IMR-90 (cell line): Measurements from ENCODE around the gene GRAMD1B.

Source experiments
- CEBPB ChIP-seq: IDR thresholded peaks from 2 replicates; pipeline ENCODE4 v1.6.1; 2012; ENCODE audit warnings: low read depth, low read length, improper control_type of control experiment
- CHD1 ChIP-seq: IDR thresholded peaks from 2 replicates; pipeline ENCODE4 v1.6.1; 2012; ENCODE audit warnings: low read depth, low read length, improper control_type of control experiment
- MAZ ChIP-seq: IDR thresholded peaks from 2 replicates; pipeline ENCODE4 v1.6.1; 2012; ENCODE audit warnings: low read depth, mild to moderate bottlenecking, low read length, improper control_type of control experiment, moderate library complexity, borderline replicate concordance
- NFE2L2 ChIP-seq: fragments of 150-350 bp; IDR thresholded peaks from 2 replicates; pipeline ENCODE4 v1.6.1; 2016; ENCODE audit warnings: low read depth, mild to moderate bottlenecking, low read length
- POLR2A ChIP-seq: IDR thresholded peaks from 2 replicates; pipeline ENCODE4 v1.6.1; 2012; ENCODE audit warnings: mild to moderate bottlenecking, low read depth, low read length
- RAD21 ChIP-seq: IDR thresholded peaks from 2 replicates; pipeline ENCODE4 v1.6.1; 2012; ENCODE audit warnings: low read length, improper control_type of control experiment
- RFX5 ChIP-seq: IDR thresholded peaks from 2 replicates; pipeline ENCODE4 v1.8.0; 2012; ENCODE audit warnings: low read depth, mild to moderate bottlenecking, low read length, moderate library complexity
- TF ChIP-seq, protein P1 (sequence below): conservative IDR thresholded peaks from 2 replicates; pipeline ENCODE4 v1.5.1; 2012; ENCODE audit warnings: mild to moderate bottlenecking, low read depth, low read length, improper control_type of control experiment
- TF ChIP-seq, protein P2 (sequence below): fragments of 150-350 bp; IDR thresholded peaks from 2 replicates; pipeline ENCODE4 v1.6.1; 2017; ENCODE audit warnings: mild to moderate bottlenecking, antibody characterized with exemption, low read length, low read depth
- TF ChIP-seq, protein P3 (sequence below): fragments of 150-350 bp; IDR thresholded peaks from 2 replicates; pipeline ENCODE4 v1.6.1; 2016; ENCODE audit warnings: low read depth, mild to moderate bottlenecking, low read length, moderate library complexity, borderline replicate concordance

DNA sequence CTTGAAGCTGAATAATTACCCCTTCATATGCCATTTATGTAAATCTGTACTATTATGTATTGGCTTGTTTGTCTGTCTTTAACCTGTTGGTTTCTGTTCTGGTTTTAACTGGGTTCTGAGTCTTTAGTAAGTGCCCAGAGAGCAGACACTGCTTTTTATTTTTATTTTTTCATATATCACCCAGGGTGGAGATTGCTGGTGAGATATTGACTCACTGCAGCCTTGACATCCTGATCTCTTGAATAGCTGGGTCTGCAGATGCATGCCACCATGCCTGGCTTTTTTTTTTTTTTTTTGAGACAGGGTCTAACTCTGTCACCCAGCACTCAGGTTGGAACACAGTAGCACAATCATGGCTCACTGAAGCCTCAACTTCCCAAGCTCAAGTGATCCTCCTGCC is 19.4 kb downstream of the GRAMD1B start:
- TF ChIP-seq MAZ: no peak
- TF ChIP-seq, protein P1, sequence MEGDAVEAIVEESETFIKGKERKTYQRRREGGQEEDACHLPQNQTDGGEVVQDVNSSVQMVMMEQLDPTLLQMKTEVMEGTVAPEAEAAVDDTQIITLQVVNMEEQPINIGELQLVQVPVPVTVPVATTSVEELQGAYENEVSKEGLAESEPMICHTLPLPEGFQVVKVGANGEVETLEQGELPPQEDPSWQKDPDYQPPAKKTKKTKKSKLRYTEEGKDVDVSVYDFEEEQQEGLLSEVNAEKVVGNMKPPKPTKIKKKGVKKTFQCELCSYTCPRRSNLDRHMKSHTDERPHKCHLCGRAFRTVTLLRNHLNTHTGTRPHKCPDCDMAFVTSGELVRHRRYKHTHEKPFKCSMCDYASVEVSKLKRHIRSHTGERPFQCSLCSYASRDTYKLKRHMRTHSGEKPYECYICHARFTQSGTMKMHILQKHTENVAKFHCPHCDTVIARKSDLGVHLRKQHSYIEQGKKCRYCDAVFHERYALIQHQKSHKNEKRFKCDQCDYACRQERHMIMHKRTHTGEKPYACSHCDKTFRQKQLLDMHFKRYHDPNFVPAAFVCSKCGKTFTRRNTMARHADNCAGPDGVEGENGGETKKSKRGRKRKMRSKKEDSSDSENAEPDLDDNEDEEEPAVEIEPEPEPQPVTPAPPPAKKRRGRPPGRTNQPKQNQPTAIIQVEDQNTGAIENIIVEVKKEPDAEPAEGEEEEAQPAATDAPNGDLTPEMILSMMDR: no peak
- TF ChIP-seq NFE2L2: no peak
- no peak for TF ChIP-seq POLR2A
- TF ChIP-seq, protein P2, sequence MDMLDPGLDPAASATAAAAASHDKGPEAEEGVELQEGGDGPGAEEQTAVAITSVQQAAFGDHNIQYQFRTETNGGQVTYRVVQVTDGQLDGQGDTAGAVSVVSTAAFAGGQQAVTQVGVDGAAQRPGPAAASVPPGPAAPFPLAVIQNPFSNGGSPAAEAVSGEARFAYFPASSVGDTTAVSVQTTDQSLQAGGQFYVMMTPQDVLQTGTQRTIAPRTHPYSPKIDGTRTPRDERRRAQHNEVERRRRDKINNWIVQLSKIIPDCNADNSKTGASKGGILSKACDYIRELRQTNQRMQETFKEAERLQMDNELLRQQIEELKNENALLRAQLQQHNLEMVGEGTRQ: no peak
- TF ChIP-seq RAD21: no peak
- no peak for TF ChIP-seq CHD1
- TF ChIP-seq RFX5: no peak
- no peak for TF ChIP-seq CEBPB
- TF ChIP-seq, protein P3, sequence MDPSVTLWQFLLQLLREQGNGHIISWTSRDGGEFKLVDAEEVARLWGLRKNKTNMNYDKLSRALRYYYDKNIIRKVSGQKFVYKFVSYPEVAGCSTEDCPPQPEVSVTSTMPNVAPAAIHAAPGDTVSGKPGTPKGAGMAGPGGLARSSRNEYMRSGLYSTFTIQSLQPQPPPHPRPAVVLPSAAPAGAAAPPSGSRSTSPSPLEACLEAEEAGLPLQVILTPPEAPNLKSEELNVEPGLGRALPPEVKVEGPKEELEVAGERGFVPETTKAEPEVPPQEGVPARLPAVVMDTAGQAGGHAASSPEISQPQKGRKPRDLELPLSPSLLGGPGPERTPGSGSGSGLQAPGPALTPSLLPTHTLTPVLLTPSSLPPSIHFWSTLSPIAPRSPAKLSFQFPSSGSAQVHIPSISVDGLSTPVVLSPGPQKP: no peak
